Motor neuron (in vitro differentiated cells): ENCODE measurements around the gene MCEMP1. TPM values are rescaled to one million over a fixed set of nuclear protein-coding genes. Genes with fewer than 3 reads are reported as not detected.

ENCODE experiments used
- ATAC-seq, 8 experiments: fragments of 200-7000 bp; cut with Tn5 transposase; replicated peaks in 6 of 8; 2 replicates each; pipeline ENCODE4 v1.8.0; 2021; ENCODE audit warnings: mild to moderate bottlenecking in 8 of 8, moderate library complexity in 8 of 8
- H3K27ac ChIP-seq, 2 donors: fragments of 250-450 bp; sonication (Bioruptor Pico); 2 replicates each; pipeline ENCODE4 v1.9.0; 2021; ENCODE audit warnings: antibody characterized with exemption in 2 of 2, mild to moderate bottlenecking in 2 of 2, moderate library complexity in 1 of 2
- H3K4me1 ChIP-seq, 2 donors: fragments of 250-450 bp; sonication (Bioruptor Pico); replicated peaks in 1 of 2; 2 replicates each; pipeline ENCODE4 v1.6.1; 2021; ENCODE audit warnings: antibody characterized with exemption in 2 of 2, mild to moderate bottlenecking in 2 of 2, moderate library complexity in 1 of 2
- H3K4me3 ChIP-seq, 5 donors: fragments of 250-450 bp; sonication (Bioruptor Pico); 2 replicates each; pipeline ENCODE4 v1.9.0; 2021; ENCODE audit warnings: antibody characterized with exemption in 5 of 5, mild to moderate bottlenecking in 5 of 5, moderate library complexity in 4 of 5
- WGBS, 10 experiments: fragments of 450-650 bp; shearing (Covaris generic); methylation state at CpG; one replicate each; pipeline ENCODE4 v1.0.0; 2022; 5-methylcytosine and 5-hydroxymethylcytosine counted together
- in situ Hi-C, 9 experiments: fragments of 400-800 bp; cut with MboI; loops; one replicate each; pipeline ENCODE4 v1.15.0; 2021; ENCODE audit warnings: low sequenced_read_pairs in 9 of 9, low pct_unique_long_range_greater_than_20kb in 2 of 9; ENCODE audit not compliant: unreplicated experiment in 9 of 9
- total RNA-seq, 8 experiments: library from RNA; unstranded; fragments of 300-600 nt; gene quantifications; 2 replicates each; pipeline versions ENCODE4 v1.2.3 to v1.2.4, GENCODE V29; 2022

Gene MCEMP1
- total RNA-seq, 8 experiments from 2014 or later, result 0.13 to 0.85 TPM; not detected in 6

DNA sequence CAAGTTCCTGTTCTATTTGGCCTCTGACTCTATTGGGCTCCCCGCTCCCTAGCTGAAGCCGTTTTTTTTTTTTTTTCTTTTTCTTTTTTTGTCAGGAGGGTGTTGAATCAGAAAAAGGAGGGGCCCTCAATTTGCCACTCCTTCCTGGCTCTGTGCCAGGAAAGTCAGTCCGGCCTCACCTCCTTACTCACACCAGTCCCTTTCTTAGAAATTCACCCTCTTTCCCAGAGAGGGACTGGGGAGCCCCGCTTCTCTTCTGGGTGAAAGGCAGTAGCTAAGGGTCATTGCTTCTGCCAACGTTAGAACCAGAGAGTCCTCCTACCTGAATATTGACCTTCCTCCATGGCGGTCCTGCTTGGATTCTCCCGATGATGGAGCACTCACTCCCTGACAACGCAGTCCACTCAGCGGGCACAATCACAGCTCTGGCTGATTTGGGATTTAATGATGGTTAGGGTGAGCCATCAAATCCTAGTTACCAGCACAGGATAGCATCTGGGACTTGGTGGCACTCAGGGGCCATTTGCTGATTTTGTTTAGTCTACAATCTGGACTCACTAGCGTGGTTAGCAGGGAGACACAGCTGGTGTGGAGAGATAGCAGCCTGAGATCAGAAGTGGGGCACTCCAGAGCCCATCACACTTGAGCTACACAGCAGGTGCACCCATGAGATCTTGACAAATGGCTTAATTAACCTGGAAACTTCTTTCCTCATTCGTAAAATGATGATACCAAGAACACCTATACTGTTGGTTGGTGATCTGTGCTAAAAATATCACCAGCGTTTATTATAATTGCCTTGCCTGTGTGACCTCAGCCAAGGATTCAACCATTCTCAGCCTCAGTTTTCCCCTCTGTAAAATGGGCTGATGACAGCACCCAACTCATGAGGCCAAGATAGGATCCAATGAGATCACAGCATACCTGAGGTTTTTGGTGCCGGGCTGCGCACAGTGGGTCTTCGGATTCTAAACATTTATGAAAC, 22.8 kb downstream of the MCEMP1 start:
- peak in 1 of 8 experiments; percentile 46 for ATAC-seq
- Histone ChIP-seq H3K27ac (no peak overlapping the region), H3K4me3 (no peak overlapping the region), H3K4me1 (no peaks in the 10 kb centered on the region)
- WGBS, 10 experiments, result 20 to 77% (median 58%) methylated on average over 4 to 12 of the region's 15 CpGs; no CpG with 5 or more reads in 3 of the 10 experiments
- in situ Hi-C loops, result no loop called here

DNA sequence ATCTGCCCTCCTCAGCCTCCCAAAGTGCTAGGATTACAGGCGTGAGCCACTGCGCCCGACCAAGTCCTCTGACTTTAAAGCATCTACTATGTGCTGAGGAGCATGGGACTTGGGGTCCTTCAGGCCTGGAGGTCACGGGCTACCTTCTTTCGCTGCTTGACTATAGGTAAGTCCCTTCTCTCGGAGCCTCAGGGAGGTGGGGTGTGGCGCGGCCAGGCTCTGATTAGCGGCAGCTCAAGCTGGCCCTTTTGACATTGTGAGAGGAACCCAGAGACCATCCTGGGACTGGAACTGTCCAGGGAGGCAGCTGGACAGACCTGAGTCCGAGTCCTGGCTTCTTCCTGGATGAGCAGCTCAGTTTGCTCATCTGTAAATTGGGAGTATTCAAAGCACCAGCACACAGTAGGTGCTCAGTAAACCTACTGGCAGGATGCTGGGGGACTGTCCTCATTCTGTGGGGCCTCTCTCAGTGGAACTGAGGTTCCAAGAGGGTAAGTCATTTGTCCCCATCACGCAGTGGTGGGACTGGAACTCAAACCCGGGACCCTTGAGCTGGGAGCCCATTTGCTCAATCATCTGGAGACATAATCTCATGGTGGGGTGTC, 24.3 kb downstream of the MCEMP1 start:
- WGBS, 10 experiments, result 59 to 93% (median 82%) methylated on average over 2 to 6 of the region's 12 CpGs; no CpG with 5 or more reads in 3 of the 10 experiments
- in situ Hi-C loops, result no loop called here
- no peak overlapping the region for H3K4me3 ChIP-seq
- ATAC-seq, result no peak
- H3K27ac ChIP-seq, result no peak overlapping the region
- H3K4me1 ChIP-seq, result no peaks in the 10 kb centered on the region

- H3K4me1 ChIP-seq, result no peaks in the 10 kb centered on the region
- H3K4me3 ChIP-seq, result no peak within 1 kb of the TSS
- no peak for ATAC-seq
- WGBS, 10 experiments, result 20 to 90% (median 41%) methylated on average over 1 to 10 of the region's 20 CpGs; no CpG with 5 or more reads in 4 of the 10 experiments
- H3K27ac ChIP-seq, result no peak within 1 kb of the TSS
- in situ Hi-C loops, result no loop called here
Measured at GRCh38 chr19:7701654-7702457, 25.0 kb downstream of the MCEMP1 start, which contains the start of gene FCER2. FCER2 (minus strand) TSS chr19:7702131; CDS start chr19:7699760, 2,371 bp downstream.

- WGBS, 10 experiments, result 50 to 75% methylated on average over 2 to 4 of the region's 8 CpGs; no CpG with 5 or more reads in 8 of the 10 experiments
- Histone ChIP-seq H3K4me3 (no peak overlapping the region), H3K4me1 (no peaks in the 10 kb centered on the region), H3K27ac (no peak overlapping the region)
- in situ Hi-C loops, result no loop called here
- ATAC-seq, result no peak
Measured at GRCh38 chr19:7703332-7703731, 26.4 kb downstream of the MCEMP1 start.

DNA sequence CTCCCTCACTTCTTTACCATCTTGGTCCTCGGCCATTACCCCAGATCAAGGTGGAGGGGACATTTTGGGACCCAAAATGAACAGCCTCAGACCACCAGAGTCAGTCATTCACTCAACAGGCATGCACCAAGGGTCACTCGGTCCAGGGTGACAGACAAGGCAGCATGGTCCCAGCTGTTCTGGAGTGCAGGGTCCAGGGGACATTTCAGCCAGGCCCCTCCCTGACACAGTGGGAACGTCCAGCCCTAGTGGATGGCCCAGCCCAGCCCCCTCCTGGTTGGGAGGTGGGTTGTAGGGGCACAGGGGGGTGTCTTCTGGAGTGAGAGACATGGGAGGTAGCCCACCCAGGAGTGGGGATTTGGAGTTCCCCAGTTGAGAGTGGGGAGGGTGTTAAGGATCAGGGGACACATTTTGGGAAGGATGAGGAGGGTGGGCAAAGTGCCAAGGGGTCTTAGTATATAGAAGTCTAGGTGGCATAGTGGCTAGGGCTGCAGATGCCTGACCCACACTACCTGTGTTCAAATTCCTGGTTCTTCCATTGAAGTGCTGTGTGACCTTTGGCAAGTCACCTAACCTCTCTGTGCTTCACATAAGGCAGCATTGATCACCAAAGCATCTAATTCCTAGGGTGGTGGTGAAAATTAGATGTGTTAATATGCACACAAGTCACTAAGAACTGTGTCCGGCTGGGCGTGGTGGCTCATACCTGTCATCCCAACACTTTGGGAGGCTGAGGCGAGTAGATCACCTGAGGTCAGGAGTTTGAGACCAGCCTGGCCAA, 27.6 kb downstream of the MCEMP1 start:
- in situ Hi-C loops, result no loop called here
- Histone ChIP-seq H3K4me1 (no peaks in the 10 kb centered on the region), H3K4me3 (no peak overlapping the region), H3K27ac (no peak overlapping the region)
- 33 to 100% (median 79%) methylated on average over 1 to 3 of the region's 6 CpGs; no CpG with 5 or more reads in 4 of the 10 experiments for WGBS, 10 experiments
- no peak for ATAC-seq

DNA sequence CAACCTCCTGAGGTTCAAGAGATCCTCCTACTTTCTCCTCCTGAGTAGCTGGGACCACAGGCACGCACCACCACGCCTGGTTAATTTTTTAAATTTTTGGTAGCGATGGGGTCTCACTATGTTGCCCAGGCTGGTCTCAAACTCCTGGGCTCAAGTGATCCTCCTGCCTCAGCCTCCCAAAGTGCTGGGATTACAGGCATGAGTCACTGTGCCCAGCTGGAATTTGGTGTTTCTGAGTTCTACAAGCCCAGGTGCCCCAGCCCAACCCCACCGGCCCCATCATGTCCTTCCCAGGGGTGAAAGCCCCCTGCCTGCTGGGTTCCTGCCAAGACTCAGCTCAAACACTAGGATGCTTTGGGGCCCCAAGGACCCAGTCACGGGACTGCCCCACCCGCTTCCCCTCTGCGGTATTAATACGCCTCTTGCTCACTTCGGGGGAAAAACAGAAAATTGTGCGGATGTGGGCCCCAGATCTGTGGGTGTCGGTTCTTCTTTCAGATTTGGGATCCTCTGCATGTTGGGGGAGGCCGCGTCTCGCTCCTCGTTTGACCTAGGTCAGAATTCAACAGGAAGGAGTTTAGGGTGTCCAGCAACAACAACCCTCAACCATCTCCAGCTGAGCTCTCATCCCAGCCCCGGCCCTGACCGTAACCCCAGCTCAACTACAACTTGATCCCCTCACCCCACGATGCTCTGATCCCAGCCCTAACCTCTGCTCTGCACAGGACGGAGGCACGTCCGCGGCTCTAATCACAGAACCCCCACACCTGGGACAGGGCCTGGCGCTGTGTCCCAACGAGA, 28.7 kb downstream of the MCEMP1 start:
- Histone ChIP-seq H3K27ac (no peak overlapping the region), H3K4me3 (no peak overlapping the region), H3K4me1 (no peaks in the 10 kb centered on the region)
- ATAC-seq, result no peak
- in situ Hi-C loops, result no loop called here
- WGBS, 10 experiments, result 40 to 100% (median 63%) methylated on average over 1 to 5 of the region's 24 CpGs; no CpG with 5 or more reads in 2 of the 10 experiments

DNA sequence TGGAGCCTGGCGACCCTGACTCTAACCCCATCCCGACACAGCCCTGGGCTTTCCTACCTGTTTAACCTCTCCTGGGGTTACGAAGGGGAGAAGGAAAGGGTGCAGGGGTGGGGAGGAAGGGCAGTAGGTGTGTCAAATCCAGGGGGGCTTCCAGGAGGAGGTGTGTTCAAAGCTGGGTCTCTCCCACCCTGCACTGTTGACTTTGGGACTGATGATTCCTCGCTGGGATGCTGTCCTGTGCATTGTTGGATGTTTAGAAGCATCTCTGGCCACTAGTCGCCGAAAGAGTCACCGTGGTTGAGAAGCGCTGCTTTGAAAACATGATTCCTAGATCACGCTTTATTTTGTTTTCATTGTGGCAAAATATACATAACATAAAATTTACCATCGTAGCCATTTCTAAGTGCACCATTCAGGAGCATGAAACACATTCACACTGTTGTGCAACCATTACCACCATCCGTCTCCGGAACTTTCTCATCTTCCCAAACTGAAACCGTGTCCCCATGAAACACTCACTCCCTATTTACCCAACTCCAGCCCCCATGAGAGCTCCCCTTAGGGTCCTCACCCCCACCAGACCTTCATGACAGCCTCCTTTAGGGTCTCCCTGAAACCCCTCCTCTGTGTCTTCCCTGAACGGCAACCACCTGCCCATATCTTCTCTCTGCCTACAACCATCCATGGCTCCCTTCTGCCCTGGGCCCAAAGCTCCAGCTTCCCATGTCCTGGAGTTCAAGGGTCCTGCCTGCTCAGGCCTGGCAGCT, 29.5 kb downstream of the MCEMP1 start:
- ATAC-seq, result no peak
- Histone ChIP-seq H3K27ac (no peak overlapping the region), H3K4me3 (no peak overlapping the region), H3K4me1 (no peaks in the 10 kb centered on the region)
- in situ Hi-C loops, result no loop called here
- 60 to 81% (median 71%) methylated on average over 1 to 8 of the region's 14 CpGs; no CpG with 5 or more reads in 4 of the 10 experiments for whole genome bisulfite sequencing, 10 experiments

DNA sequence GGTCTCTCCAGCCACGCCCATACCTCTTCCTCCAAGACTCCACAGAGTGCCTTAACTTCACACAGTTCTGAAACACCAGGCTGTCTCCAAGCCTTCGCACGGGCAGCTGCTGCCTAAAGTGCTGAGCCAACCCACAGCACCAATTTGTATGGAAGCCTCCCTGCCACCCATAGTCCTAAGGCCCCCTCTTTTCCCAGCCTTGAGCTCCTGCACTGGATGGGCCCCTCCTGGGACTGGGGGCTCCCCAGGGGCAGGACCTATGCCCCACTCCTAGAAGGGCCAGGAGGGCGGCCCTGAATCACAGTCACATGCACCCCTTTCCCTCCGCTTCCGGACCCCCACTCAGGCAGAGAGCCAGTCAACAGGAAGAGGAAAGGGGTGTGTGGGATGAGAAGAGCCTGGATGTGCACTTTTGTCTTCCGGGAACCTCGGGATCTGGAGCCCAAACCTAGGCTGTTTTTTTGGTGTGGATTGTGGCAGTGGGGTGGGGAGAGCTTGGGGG, 30.1 kb downstream of the MCEMP1 start:
- ATAC-seq, result no peak
- Histone ChIP-seq H3K4me1 (no peaks in the 10 kb centered on the region), H3K27ac (no peak overlapping the region), H3K4me3 (no peak overlapping the region)
- in situ Hi-C loops, result no loop called here
- 0 to 60% (median 33%) methylated on average over 1 to 5 of the region's 8 CpGs; no CpG with 5 or more reads in 5 of the 10 experiments for WGBS, 10 experiments

DNA sequence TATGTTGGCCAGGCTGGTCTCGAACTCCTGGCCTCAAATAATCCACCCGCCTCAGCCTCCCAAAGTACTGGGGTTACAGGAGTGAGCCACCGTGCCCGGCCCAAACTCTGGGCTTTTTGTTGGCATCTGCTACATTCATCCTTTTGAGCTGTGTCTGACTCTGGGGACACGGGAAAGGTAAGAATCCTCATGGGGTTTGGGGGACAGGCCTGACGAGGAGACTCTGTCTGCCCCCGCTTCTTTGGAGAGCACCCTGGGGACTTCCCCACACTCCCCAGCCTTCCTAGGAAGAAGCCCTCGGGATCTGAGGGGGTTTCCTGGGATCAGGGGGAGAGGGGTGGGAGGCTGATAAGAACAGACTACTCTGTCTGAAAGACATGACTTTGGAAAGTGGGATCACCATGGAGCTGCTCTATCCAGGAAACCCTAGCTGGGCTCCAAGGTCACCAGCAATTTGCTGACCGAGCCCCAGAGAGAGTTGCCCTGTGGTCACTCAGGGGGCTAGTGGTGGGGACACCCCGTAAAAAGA, 33.1 kb downstream of the MCEMP1 start:
- WGBS, 10 experiments, result 0 to 80% (median 60%) methylated on average over 1 of the region's 10 CpGs; no CpG with 5 or more reads in 6 of the 10 experiments
- ATAC-seq, result no peak

GRCh38 chr19:7710616-7711015, 33.7 kb downstream of the MCEMP1 start:
- H3K4me3 ChIP-seq, result no peak overlapping the region
- WGBS, 10 experiments, result 18 to 90% (median 77%) methylated on average over 3 to 5 of the region's 5 CpGs; no CpG with 5 or more reads in 1 of the 10 experiments
- ATAC-seq, result no peak
- no peak overlapping the region for H3K27ac ChIP-seq
- no peaks in the 10 kb centered on the region for H3K4me1 ChIP-seq
- in situ Hi-C loops, result no loop called here

More for the DNA sequence above, 33.1 kb downstream of the MCEMP1 start:
- Histone ChIP-seq H3K4me3 (no peak overlapping the region), H3K27ac (no peak overlapping the region), H3K4me1 (no peaks in the 10 kb centered on the region)
- in situ Hi-C loops, result no loop called here

- ATAC-seq, result no peak
- 40 to 86% methylated on average over 1 of the region's 1 CpG; no CpG with 5 or more reads in 8 of the 10 experiments for WGBS, 10 experiments
- Histone ChIP-seq H3K4me1 (no peaks in the 10 kb centered on the region), H3K4me3 (no peak overlapping the region), H3K27ac (no peak overlapping the region)
- in situ Hi-C loops, result no loop called here
Measured at GRCh38 chr19:7715671-7716070, 38.8 kb downstream of the MCEMP1 start.
